ENCODE data around the gene VAT1.
"Not testable (repeated sequence)": the region's sequence is repeated elsewhere in the genome, so short reads cannot be mapped to it uniquely, and the experiment has no call there.

DNA sequence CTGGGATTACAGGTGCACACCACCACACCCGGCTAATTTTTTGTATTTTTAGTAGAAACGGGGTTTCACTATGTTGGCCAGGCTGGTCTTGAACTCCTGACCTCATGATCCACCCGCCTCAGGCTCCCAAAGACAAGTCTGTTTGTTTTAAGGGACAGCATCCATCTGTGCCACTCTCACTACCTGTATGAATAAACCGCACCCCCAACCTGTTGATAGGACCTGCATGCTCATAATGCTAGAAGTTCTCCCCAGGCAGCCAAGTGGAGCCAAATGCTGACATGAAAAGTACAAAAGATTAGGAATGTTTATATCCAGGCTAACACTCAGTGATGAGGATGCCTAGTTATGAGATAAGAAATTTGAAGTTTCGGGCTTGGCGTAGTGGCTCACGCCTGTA, 30.8 kb upstream of the VAT1 start:
- TF ChIP-seq, protein P1, sequence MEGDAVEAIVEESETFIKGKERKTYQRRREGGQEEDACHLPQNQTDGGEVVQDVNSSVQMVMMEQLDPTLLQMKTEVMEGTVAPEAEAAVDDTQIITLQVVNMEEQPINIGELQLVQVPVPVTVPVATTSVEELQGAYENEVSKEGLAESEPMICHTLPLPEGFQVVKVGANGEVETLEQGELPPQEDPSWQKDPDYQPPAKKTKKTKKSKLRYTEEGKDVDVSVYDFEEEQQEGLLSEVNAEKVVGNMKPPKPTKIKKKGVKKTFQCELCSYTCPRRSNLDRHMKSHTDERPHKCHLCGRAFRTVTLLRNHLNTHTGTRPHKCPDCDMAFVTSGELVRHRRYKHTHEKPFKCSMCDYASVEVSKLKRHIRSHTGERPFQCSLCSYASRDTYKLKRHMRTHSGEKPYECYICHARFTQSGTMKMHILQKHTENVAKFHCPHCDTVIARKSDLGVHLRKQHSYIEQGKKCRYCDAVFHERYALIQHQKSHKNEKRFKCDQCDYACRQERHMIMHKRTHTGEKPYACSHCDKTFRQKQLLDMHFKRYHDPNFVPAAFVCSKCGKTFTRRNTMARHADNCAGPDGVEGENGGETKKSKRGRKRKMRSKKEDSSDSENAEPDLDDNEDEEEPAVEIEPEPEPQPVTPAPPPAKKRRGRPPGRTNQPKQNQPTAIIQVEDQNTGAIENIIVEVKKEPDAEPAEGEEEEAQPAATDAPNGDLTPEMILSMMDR (IDR thresholded peaks at IDR 0.05): not testable (repeated sequence)
- TF ChIP-seq POLR2A (IDR thresholded peaks at IDR 0.05): not testable (repeated sequence)

All from lower leg skin (tissue), 3 donors.